DOHH2 (cell line): ENCODE measurements around the gene USP9X.

Source experiments
- H3F3A ChIP-seq: fragments of 200-600 bp; sonication (generic), shearing (Covaris generic); 2 replicates; pipeline ENCODE4 v1.6.0; 2016; ENCODE audit warnings: antibody characterized with exemption, mild to moderate bottlenecking; ENCODE audit not compliant: control insufficient read depth, insufficient read depth
- H3K27ac ChIP-seq: fragments of 200-600 bp; sonication (generic); 2 replicates; pipeline ENCODE4 v1.5.1; 2014; ENCODE audit warnings: low read depth, mild to moderate bottlenecking, low read length, moderate library complexity
- H3K27me3 ChIP-seq: fragments of 200-600 bp; sonication (generic); 2 replicates; pipeline ENCODE4 v1.6.1; 2014; ENCODE audit warnings: mild to moderate bottlenecking, low read length, mixed read lengths; ENCODE audit not compliant: control insufficient read depth
- H3K36me3 ChIP-seq: fragments of 200-600 bp; sonication (generic); 2 replicates; pipeline ENCODE4 v1.6.1; 2014; ENCODE audit warnings: mild to moderate bottlenecking, low read length, moderate library complexity, mixed read lengths; ENCODE audit not compliant: control insufficient read depth
- H3K4me1 ChIP-seq: fragments of 200-600 bp; sonication (generic); 2 replicates; pipeline ENCODE4 v1.6.1; 2014; ENCODE audit warnings: mild to moderate bottlenecking, low read length, mixed read lengths; ENCODE audit not compliant: control insufficient read depth
- H3K4me2 ChIP-seq: fragments of 200-600 bp; sonication (generic); 2 replicates; pipeline ENCODE4 v1.6.0; 2014; ENCODE audit warnings: mild to moderate bottlenecking, low read length, moderate library complexity
- H3K4me3 ChIP-seq: fragments of 200-600 bp; sonication (generic); 2 replicates; pipeline ENCODE4 v1.5.1; 2014; ENCODE audit warnings: mild to moderate bottlenecking, low read length, mixed read lengths
- H3K79me2 ChIP-seq: fragments of 200-600 bp; sonication (generic); 2 replicates; pipeline ENCODE4 v1.6.1; 2014; ENCODE audit warnings: mild to moderate bottlenecking, low read length, mixed read lengths; ENCODE audit not compliant: control insufficient read depth
- H3K9me2 ChIP-seq: fragments of 200-600 bp; sonication (generic); replicated peaks from 2 replicates; pipeline ENCODE4 v1.6.1; 2014; ENCODE audit warnings: mild to moderate bottlenecking, low read length, mixed read lengths; ENCODE audit not compliant: control insufficient read depth
- H3K9me3 ChIP-seq: fragments of 200-600 bp; sonication (generic); 2 replicates; pipeline ENCODE4 v1.6.1; 2014; ENCODE audit warnings: antibody characterized with exemption, low read length, mixed read lengths; ENCODE audit not compliant: control insufficient read depth, insufficient read depth
- H4K20me1 ChIP-seq: fragments of 200-600 bp; sonication (generic); 2 replicates; pipeline ENCODE4 v1.6.0; 2014; ENCODE audit warnings: low read depth, mild to moderate bottlenecking, antibody characterized with exemption, low read length, moderate library complexity; ENCODE audit not compliant: control insufficient read depth, insufficient read depth
- EZH2phosphoT487 ChIP-seq: fragments of 200-600 bp; sonication (generic); IDR thresholded peaks from 2 replicates; pipeline ENCODE4 v1.6.1; 2017; ENCODE audit warnings: borderline replicate concordance, mild to moderate bottlenecking, antibody characterized with exemption, low read length, moderate library complexity, mixed read lengths
- TF ChIP-seq, protein P1 (sequence below): fragments of 200-600 bp; sonication (generic); IDR thresholded peaks from one replicate; pipeline ENCODE4 v1.5.1; 2014; ENCODE audit warnings: antibody characterized with exemption, mild to moderate bottlenecking, low read depth, low read length; ENCODE audit not compliant: poor library complexity, severe bottlenecking

Gene USP9X

DNA sequence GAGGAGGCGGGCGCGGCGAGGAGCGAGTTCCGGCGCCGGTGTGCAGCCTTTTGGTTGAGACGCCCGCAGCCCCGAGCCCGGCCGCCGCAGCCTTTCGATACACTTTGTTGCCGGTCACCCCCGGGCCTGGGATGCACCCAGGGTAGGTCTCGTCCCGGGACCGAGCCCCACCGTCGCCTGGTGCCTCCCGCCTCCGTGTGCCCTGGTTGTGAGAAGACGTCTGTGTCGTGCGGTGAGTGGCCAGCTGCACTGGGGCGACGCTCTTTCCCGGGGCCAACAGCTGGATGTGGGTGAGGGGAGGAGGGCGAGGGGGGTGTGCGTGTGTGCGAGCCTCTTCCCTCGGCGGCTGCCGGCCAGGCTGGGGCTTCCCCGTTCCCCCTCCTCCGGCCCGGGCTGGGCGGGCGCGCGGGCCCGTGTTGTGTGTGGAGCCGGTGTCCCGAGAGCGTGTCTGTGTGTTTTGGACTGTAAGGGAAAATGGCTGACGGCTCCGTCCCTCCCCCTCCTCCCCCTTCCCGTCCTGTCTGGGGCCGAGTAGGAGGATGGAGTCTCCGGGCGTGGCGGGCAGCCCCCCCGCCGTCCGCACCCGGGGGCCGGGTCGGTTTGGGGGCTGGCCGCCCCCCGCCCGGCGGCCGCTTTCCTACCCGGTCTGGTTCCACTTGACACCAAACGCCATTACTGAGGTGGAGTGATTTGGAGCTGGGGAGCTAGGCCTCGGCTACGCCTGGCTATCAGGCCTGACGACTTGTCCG, 807 bp downstream of the USP9X start:
- peaks cover 53% of the 10 kb centered on the region for H3K4me1 ChIP-seq
- H4K20me1 ChIP-seq: peaks cover 3% of the 10 kb centered on the region; the same call in 1 of the 2 replicates
- H3K4me2 ChIP-seq: peak overlapping the region; percentile 74
- H3K36me3 ChIP-seq: peaks cover 36% of the 10 kb centered on the region
- no peaks in the 10 kb centered on the region for H3F3A ChIP-seq
- no peaks in the 10 kb centered on the region for H3K9me2 ChIP-seq
- H3K27me3 ChIP-seq: no peaks in the 10 kb centered on the region
- peak overlapping the region; percentile 94 for H3K4me3 ChIP-seq
- peaks cover 63% of the 10 kb centered on the region for H3K79me2 ChIP-seq
- H3K9me3 ChIP-seq: no peaks in the 10 kb centered on the region
- H3K27ac ChIP-seq: peak overlapping the region; percentile 98
- no peak for TF ChIP-seq EZH2phosphoT487
- TF ChIP-seq, protein P1, sequence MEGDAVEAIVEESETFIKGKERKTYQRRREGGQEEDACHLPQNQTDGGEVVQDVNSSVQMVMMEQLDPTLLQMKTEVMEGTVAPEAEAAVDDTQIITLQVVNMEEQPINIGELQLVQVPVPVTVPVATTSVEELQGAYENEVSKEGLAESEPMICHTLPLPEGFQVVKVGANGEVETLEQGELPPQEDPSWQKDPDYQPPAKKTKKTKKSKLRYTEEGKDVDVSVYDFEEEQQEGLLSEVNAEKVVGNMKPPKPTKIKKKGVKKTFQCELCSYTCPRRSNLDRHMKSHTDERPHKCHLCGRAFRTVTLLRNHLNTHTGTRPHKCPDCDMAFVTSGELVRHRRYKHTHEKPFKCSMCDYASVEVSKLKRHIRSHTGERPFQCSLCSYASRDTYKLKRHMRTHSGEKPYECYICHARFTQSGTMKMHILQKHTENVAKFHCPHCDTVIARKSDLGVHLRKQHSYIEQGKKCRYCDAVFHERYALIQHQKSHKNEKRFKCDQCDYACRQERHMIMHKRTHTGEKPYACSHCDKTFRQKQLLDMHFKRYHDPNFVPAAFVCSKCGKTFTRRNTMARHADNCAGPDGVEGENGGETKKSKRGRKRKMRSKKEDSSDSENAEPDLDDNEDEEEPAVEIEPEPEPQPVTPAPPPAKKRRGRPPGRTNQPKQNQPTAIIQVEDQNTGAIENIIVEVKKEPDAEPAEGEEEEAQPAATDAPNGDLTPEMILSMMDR: no peak

DNA sequence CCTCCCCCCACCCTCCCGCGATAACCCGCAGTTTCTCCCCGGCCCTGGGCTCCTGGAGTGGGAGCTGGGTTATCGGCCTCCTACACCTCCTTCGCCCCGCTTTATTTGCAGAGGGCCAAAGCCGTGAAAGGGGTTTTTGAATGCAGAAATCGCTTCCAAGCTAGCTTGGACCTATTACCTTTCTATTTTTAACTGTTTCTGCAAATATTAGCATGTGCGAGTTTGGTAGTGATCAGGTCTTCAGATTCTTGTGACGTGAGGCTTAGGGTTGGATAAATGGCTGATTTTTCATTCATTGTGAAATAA, 1.3 kb downstream of the USP9X start:
- TF ChIP-seq, protein P1: no peak
- TF ChIP-seq EZH2phosphoT487: no peak
- Histone ChIP-seq H3K4me3 (peak overlapping the region; percentile 94), H3K9me3 (no peaks in the 10 kb centered on the region), H3K27ac (peak overlapping the region; percentile 98), H3K4me2 (peak overlapping the region; percentile 74), H3K9me2 (no peaks in the 10 kb centered on the region), H3F3A (no peaks in the 10 kb centered on the region), H3K27me3 (no peaks in the 10 kb centered on the region), H3K79me2 (peaks cover 68% of the 10 kb centered on the region), H3K36me3 (peaks cover 36% of the 10 kb centered on the region), H4K20me1 (peaks cover 3% of the 10 kb centered on the region; the same call in 1 of the 2 replicates), H3K4me1 (peaks cover 48% of the 10 kb centered on the region)

DNA sequence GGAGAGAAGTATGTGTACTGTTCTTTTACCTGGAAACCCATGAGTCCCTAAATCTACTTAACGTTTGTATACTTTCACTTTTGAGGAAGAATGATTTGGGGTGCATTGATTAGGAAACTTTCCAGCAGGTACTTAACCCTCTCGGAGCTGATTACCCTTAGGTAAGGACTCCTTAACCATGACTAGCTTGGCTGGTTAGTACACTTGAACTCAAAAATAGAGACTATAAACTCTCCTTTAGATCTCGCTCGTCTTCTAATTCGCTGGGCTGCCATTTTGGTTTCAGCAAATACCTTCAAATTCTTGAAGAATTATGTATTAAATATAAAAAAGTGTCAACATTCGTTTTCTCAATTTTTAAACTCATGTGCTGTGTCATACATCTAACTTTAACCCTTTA, 2.0 kb downstream of the USP9X start:
- Histone ChIP-seq H3K36me3 (peaks cover 37% of the 10 kb centered on the region), H4K20me1 (peaks cover 6% of the 10 kb centered on the region; the same call in 1 of the 2 replicates), H3K27ac (peak overlapping the region; percentile 98), H3K9me3 (no peaks in the 10 kb centered on the region), H3K9me2 (no peaks in the 10 kb centered on the region), H3K4me3 (peak overlapping the region; percentile 94), H3K4me2 (peak overlapping the region; percentile 74), H3K4me1 (peaks cover 42% of the 10 kb centered on the region), H3K27me3 (no peaks in the 10 kb centered on the region), H3F3A (no peaks in the 10 kb centered on the region), H3K79me2 (peaks cover 74% of the 10 kb centered on the region)
- TF ChIP-seq, protein P1: no peak
- TF ChIP-seq EZH2phosphoT487: no peak
